Activated T-cell treated with anti-CD3 and anti-CD28 coated beads for 1 hour (primary cell): ENCODE data around the gene RAB3GAP1.

Experiments
- DNase-seq: peaks from one replicate; pipeline ENCODE4 v3.0.0-alpha.2; 2020; ENCODE audit warnings: low read depth

Gene RAB3GAP1

GRCh38 chr2:135163901-135164300 lies 111.8 kb downstream of the RAB3GAP1 start:
- DNase-seq, result no peak

- DNase-seq, result no peak
These were observed 112.3 kb downstream of the RAB3GAP1 start for GRCh38 chr2:135164431-135164830.

- no peak for DNase-seq
These were observed 115.2 kb downstream of the RAB3GAP1 start for GRCh38 chr2:135167273-135167672.

- DNase-seq, result no peak
These were observed 116.2 kb downstream of the RAB3GAP1 start for GRCh38 chr2:135168204-135168856.

- no peak for DNase-seq
These were observed 118.0 kb downstream of the RAB3GAP1 start for GRCh38 chr2:135169900-135170753.

GRCh38 chr2:135174049-135174809 lies 122.1 kb downstream of the RAB3GAP1 start:
- no peak for DNase-seq

GRCh38 chr2:135174810-135175093 lies 122.7 kb downstream of the RAB3GAP1 start:
- DNase-seq, result no peak

- no peak for DNase-seq
These were observed 123.1 kb downstream of the RAB3GAP1 start for GRCh38 chr2:135175177-135175576.

- no peak for DNase-seq
These were observed 127.6 kb downstream of the RAB3GAP1 start for GRCh38 chr2:135179689-135180088.

GRCh38 chr2:135182190-135182589 lies 130.1 kb downstream of the RAB3GAP1 start:
- DNase-seq, result no peak

GRCh38 chr2:135182601-135183000 lies 130.5 kb downstream of the RAB3GAP1 start:
- DNase-seq, result no peak

- no peak for DNase-seq
These were observed 131.7 kb downstream of the RAB3GAP1 start for GRCh38 chr2:135183822-135184221.

- no peak for DNase-seq
These were observed 134.0 kb downstream of the RAB3GAP1 start for GRCh38 chr2:135186054-135186453.

- DNase-seq, result no peak
These were observed 135.2 kb downstream of the RAB3GAP1 start for GRCh38 chr2:135187270-135187669.

GRCh38 chr2:135189148-135189547 lies 137.1 kb downstream of the RAB3GAP1 start:
- DNase-seq, result no peak

- DNase-seq, result no peak
These were observed 138.7 kb downstream of the RAB3GAP1 start for GRCh38 chr2:135190799-135191198.

GRCh38 chr2:135198481-135198880 lies 146.4 kb downstream of the RAB3GAP1 start:
- no peak for DNase-seq

GRCh38 chr2:135202751-135203150 lies 150.7 kb downstream of the RAB3GAP1 start:
- no peak for DNase-seq

GRCh38 chr2:135203944-135204343 lies 151.9 kb downstream of the RAB3GAP1 start:
- no peak for DNase-seq

GRCh38 chr2:135208016-135208415 lies 155.9 kb downstream of the RAB3GAP1 start:
- no peak for DNase-seq

GRCh38 chr2:135212757-135213156 lies 160.7 kb downstream of the RAB3GAP1 start:
- DNase-seq, result no peak

GRCh38 chr2:135218426-135218825 lies 166.3 kb downstream of the RAB3GAP1 start:
- DNase-seq, result no peak

GRCh38 chr2:135219226-135219625 lies 167.1 kb downstream of the RAB3GAP1 start:
- DNase-seq, result no peak
